Type B pancreatic cell (in vitro differentiated cells): ENCODE measurements around the gene GRK3. TPM values are rescaled to one million over a fixed set of nuclear protein-coding genes. Genes with fewer than 3 reads are reported as not detected.

Experiments used
- DNase-seq: peaks from one replicate; pipeline ENCODE4 v3.0.0; 2021; ENCODE audit warnings: mixed read lengths; ENCODE audit not compliant: unreplicated experiment; ENCODE audit errors: extremely low spot score
- H3K27ac Mint-ChIP-seq: 2 replicates; pipeline ENCODE4 v1.8.0; 2021; ENCODE audit warnings: mild to moderate bottlenecking, mixed read lengths
- H3K27me3 Mint-ChIP-seq: 2 replicates; pipeline ENCODE4 v1.8.0; 2021; ENCODE audit warnings: mixed read lengths
- H3K36me3 Mint-ChIP-seq: 2 replicates; pipeline ENCODE4 v1.8.0; 2021; ENCODE audit warnings: mixed read lengths
- H3K4me1 Mint-ChIP-seq: one replicate; pipeline ENCODE4 v1.8.0; 2021; ENCODE audit warnings: mixed read lengths; ENCODE audit not compliant: unreplicated experiment
- H3K4me3 Mint-ChIP-seq: 2 replicates; pipeline ENCODE4 v1.8.0; 2021; ENCODE audit warnings: mild to moderate bottlenecking, mixed read lengths
- H3K9me3 Mint-ChIP-seq: 2 replicates; pipeline ENCODE4 v1.8.0; 2021; ENCODE audit warnings: mixed read lengths
- total RNA-seq: library from RNA; stranded (reverse); gene quantifications from 2 replicates; pipeline ENCODE4 v1.2.1, GENCODE V29; 2021; ENCODE audit warnings: low replicate concordance
- TF ChIP-seq, protein P1 (sequence below): fragments of 200-600 bp; sonication (generic); conservative IDR thresholded peaks from 2 replicates; pipeline ENCODE4 v1.5.0; 2021; ENCODE audit warnings: antibody characterized with exemption, mild to moderate bottlenecking

GRK3 gene
- total RNA-seq, 1 donor from 2014 or later: 14.0 TPM

GRCh38 chr22:25765016-25765367 lies 200.5 kb downstream of the GRK3 start:
- Mint-ChIP-seq H3K4me1 (no peaks in the 10 kb centered on the region), H3K9me3 (peaks cover 6% of the 10 kb centered on the region), H3K27ac (no peak overlapping the region), H3K27me3 (peaks cover 28% of the 10 kb centered on the region), H3K36me3 (no peaks in the 10 kb centered on the region), H3K4me3 (no peak overlapping the region)
- DNase-seq: no peak
- TF ChIP-seq, protein P1, sequence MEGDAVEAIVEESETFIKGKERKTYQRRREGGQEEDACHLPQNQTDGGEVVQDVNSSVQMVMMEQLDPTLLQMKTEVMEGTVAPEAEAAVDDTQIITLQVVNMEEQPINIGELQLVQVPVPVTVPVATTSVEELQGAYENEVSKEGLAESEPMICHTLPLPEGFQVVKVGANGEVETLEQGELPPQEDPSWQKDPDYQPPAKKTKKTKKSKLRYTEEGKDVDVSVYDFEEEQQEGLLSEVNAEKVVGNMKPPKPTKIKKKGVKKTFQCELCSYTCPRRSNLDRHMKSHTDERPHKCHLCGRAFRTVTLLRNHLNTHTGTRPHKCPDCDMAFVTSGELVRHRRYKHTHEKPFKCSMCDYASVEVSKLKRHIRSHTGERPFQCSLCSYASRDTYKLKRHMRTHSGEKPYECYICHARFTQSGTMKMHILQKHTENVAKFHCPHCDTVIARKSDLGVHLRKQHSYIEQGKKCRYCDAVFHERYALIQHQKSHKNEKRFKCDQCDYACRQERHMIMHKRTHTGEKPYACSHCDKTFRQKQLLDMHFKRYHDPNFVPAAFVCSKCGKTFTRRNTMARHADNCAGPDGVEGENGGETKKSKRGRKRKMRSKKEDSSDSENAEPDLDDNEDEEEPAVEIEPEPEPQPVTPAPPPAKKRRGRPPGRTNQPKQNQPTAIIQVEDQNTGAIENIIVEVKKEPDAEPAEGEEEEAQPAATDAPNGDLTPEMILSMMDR: no peak

- Mint-ChIP-seq H3K27ac (no peak overlapping the region), H3K36me3 (no peaks in the 10 kb centered on the region), H3K27me3 (peaks cover 33% of the 10 kb centered on the region), H3K9me3 (peaks cover 6% of the 10 kb centered on the region), H3K4me1 (no peaks in the 10 kb centered on the region), H3K4me3 (no peak overlapping the region)
- TF ChIP-seq, protein P1: no peak
- no peak for DNase-seq
Measured at GRCh38 chr22:25765801-25766200, 201.3 kb downstream of the GRK3 start.

GRCh38 chr22:25766418-25766817 lies 201.9 kb downstream of the GRK3 start:
- no peak overlapping the region for H3K27ac Mint-ChIP-seq
- H3K4me3 Mint-ChIP-seq: no peak overlapping the region
- H3K27me3 Mint-ChIP-seq: peaks cover 36% of the 10 kb centered on the region
- TF ChIP-seq, protein P1: no peak
- no peaks in the 10 kb centered on the region for H3K4me1 Mint-ChIP-seq
- DNase-seq: no peak
- H3K36me3 Mint-ChIP-seq: no peaks in the 10 kb centered on the region
- H3K9me3 Mint-ChIP-seq: peaks cover 6% of the 10 kb centered on the region

- Mint-ChIP-seq H3K27ac (no peak overlapping the region), H3K9me3 (peaks cover 6% of the 10 kb centered on the region), H3K27me3 (peaks cover 38% of the 10 kb centered on the region)
Measured at GRCh38 chr22:25770333-25770732, 205.9 kb downstream of the GRK3 start.

GRCh38 chr22:25772288-25772687 lies 207.8 kb downstream of the GRK3 start:
- H3K4me3 Mint-ChIP-seq: no peak overlapping the region
- H3K4me1 Mint-ChIP-seq: peaks cover 10% of the 10 kb centered on the region
- peaks cover 32% of the 10 kb centered on the region for H3K27me3 Mint-ChIP-seq
- H3K27ac Mint-ChIP-seq: no peak overlapping the region
- H3K36me3 Mint-ChIP-seq: no peaks in the 10 kb centered on the region
- TF ChIP-seq, protein P1: no peak
- DNase-seq: no peak
- H3K9me3 Mint-ChIP-seq: no peaks in the 10 kb centered on the region

More at GRCh38 chr22:25770333-25770732, 205.9 kb downstream of the GRK3 start:
- H3K4me1 Mint-ChIP-seq: peaks cover 5% of the 10 kb centered on the region
- DNase-seq: no peak
- TF ChIP-seq, protein P1: no peak
- H3K36me3 Mint-ChIP-seq: no peaks in the 10 kb centered on the region
- no peak overlapping the region for H3K4me3 Mint-ChIP-seq

GRCh38 chr22:25774575-25775026 lies 210.1 kb downstream of the GRK3 start:
- H3K4me1 Mint-ChIP-seq: peaks cover 10% of the 10 kb centered on the region
- H3K36me3 Mint-ChIP-seq: no peaks in the 10 kb centered on the region
- no peak for DNase-seq
- peaks cover 19% of the 10 kb centered on the region for H3K27me3 Mint-ChIP-seq
- H3K27ac Mint-ChIP-seq: no peak overlapping the region
- no peak overlapping the region for H3K4me3 Mint-ChIP-seq
- no peaks in the 10 kb centered on the region for H3K9me3 Mint-ChIP-seq
- TF ChIP-seq, protein P1: peak; percentile 81
